ENCODE measurements around the gene TBX18.

TBX18 gene

GRCh38 chr6:84688141-84688873, 76.1 kb downstream of the TBX18 start:
- no peak overlapping the region for H3K4me3 ChIP-seq (ENCODE audit: low read depth, low read length)
- TF ChIP-seq, protein P1, sequence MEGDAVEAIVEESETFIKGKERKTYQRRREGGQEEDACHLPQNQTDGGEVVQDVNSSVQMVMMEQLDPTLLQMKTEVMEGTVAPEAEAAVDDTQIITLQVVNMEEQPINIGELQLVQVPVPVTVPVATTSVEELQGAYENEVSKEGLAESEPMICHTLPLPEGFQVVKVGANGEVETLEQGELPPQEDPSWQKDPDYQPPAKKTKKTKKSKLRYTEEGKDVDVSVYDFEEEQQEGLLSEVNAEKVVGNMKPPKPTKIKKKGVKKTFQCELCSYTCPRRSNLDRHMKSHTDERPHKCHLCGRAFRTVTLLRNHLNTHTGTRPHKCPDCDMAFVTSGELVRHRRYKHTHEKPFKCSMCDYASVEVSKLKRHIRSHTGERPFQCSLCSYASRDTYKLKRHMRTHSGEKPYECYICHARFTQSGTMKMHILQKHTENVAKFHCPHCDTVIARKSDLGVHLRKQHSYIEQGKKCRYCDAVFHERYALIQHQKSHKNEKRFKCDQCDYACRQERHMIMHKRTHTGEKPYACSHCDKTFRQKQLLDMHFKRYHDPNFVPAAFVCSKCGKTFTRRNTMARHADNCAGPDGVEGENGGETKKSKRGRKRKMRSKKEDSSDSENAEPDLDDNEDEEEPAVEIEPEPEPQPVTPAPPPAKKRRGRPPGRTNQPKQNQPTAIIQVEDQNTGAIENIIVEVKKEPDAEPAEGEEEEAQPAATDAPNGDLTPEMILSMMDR (IDR thresholded peaks at IDR 0.05; ENCODE audit: low read depth, low read length): no peak
- peak; percentile 43 for DNase-seq (ENCODE audit: low read depth, low spot score)
- in situ Hi-C loops (cut with HindIII; ENCODE audit: low sequenced_read_pairs): no loop called here

- H3K4me3 ChIP-seq (ENCODE audit: low read depth, low read length): no peak overlapping the region
- in situ Hi-C loops (cut with HindIII; ENCODE audit: low sequenced_read_pairs): no loop called here
- peak; percentile 26 for DNase-seq (ENCODE audit: low read depth, low spot score)
- TF ChIP-seq, protein P1 (IDR thresholded peaks at IDR 0.05; ENCODE audit: low read depth, low read length): no peak
These were observed 77.0 kb downstream of the TBX18 start for GRCh38 chr6:84687431-84687830.

DNA sequence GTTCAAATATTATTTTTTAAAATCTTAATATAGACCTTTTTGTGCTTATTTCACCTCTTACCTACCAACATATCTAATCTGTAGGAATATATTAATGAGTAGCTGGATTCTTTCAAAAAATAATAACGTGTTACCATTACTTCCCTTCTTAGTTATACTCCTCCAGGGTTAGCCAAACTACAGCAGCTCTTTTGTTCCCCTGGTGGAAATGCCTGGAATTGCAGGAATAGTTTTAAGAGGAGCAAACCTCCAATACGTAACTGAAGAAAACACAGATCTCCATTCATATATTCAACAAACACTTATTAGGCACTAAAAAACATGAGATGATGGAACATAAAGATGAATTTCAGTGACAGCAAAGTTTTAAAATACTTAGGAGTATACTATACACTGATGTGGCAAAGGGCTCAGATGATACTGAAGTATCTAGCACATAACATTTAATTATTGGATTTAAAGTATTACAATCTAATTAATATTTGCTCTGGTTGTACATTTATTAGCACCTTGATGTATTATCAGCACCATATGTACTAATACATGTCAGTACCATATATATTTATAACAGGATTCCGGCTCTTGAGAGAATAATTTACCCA, 78.3 kb downstream of the TBX18 start:
- no peak for DNase-seq (ENCODE audit: low read depth, low spot score)
- in situ Hi-C loops (cut with HindIII; ENCODE audit: low sequenced_read_pairs): no loop called here
- TF ChIP-seq, protein P1 (IDR thresholded peaks at IDR 0.05; ENCODE audit: low read depth, low read length): peak; percentile 57

GRCh38 chr6:84681693-84682326, 82.6 kb downstream of the TBX18 start:
- H3K4me3 ChIP-seq (ENCODE audit: low read depth, low read length): no peak overlapping the region
- no peak for DNase-seq (ENCODE audit: low read depth, low spot score)
- TF ChIP-seq, protein P1 (IDR thresholded peaks at IDR 0.05; ENCODE audit: low read depth, low read length): no peak
- in situ Hi-C loops (cut with HindIII; ENCODE audit: low sequenced_read_pairs): no loop called here

More for the DNA sequence above, 78.3 kb downstream of the TBX18 start:
- H3K4me3 ChIP-seq (ENCODE audit: low read depth, low read length): no peak overlapping the region

- in situ Hi-C loops (cut with HindIII; ENCODE audit: low sequenced_read_pairs): no loop called here
- DNase-seq (ENCODE audit: low read depth, low spot score): no peak
- TF ChIP-seq, protein P1 (IDR thresholded peaks at IDR 0.05; ENCODE audit: low read depth, low read length): no peak
- H3K4me3 ChIP-seq (ENCODE audit: low read depth, low read length): no peak overlapping the region
These were observed 88.7 kb downstream of the TBX18 start for GRCh38 chr6:84675651-84676050.

GRCh38 chr6:84674395-84674794, 90.0 kb downstream of the TBX18 start:
- in situ Hi-C loops (cut with HindIII; ENCODE audit: low sequenced_read_pairs): no loop called here
- no peak overlapping the region for H3K4me3 ChIP-seq (ENCODE audit: low read depth, low read length)
- TF ChIP-seq, protein P1 (IDR thresholded peaks at IDR 0.05; ENCODE audit: low read depth, low read length): no peak
- no peak for DNase-seq (ENCODE audit: low read depth, low spot score)
